HG02759 (cell line): ENCODE data around the gene ATL2.
"Not testable (repeated sequence)": the region's sequence is repeated elsewhere in the genome, so short reads cannot be mapped to it uniquely, and the experiment has no call there.

Experiments
- ATAC-seq: cut with Tn5 transposase; IDR thresholded peaks from one replicate; pipeline ENCODE4 v1.9.1; 2021; ENCODE audit warnings: mild to moderate bottlenecking, moderate library complexity; ENCODE audit not compliant: unreplicated experiment

Gene ATL2

DNA sequence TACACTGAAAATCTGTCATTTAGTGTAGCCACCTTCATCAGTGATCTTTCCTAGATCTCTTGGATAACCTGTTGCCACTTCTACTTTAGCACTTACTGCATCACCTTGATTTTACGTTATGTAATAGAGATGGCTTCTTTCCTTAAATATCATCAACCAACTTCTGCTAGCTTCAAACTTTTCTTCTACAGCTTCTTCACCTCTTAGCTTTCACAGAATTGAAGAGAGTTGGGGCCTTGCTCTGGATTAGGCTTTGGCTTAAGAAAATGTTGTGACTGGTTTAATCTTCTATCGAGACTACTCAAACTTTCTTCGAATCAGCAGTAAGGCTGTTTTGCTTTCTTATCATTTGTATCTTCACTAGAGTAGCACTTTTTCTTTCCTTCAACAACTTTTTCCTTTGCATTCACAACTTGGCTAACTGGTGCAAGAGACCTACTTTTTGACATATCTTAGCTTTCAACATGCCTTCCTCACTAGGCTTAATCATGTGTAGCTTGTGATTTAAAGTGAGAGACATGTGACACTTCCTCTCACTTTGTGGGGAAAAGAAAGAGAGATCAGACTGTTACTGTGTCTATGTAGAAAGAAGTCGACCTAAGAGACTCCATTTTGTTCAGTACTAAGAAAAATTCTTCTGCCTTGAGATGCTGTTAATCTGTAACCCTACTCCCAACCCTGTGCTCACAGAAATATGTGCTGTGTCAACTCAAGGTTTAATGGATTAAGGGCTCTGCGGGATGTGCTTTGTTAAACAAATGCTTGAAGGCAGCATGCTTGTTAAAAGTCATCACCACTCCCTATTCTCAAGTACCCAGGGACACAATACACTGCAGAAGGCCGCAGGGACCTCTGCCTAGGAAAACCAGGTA lies 99.6 kb downstream of the ATL2 start:
- no peak for ATAC-seq

GRCh38 chr2:38274286-38275276 lies 102.5 kb downstream of the ATL2 start:
- no peak for ATAC-seq

- ATAC-seq, result no peak
These were observed 105.4 kb downstream of the ATL2 start for GRCh38 chr2:38271697-38272096.

DNA sequence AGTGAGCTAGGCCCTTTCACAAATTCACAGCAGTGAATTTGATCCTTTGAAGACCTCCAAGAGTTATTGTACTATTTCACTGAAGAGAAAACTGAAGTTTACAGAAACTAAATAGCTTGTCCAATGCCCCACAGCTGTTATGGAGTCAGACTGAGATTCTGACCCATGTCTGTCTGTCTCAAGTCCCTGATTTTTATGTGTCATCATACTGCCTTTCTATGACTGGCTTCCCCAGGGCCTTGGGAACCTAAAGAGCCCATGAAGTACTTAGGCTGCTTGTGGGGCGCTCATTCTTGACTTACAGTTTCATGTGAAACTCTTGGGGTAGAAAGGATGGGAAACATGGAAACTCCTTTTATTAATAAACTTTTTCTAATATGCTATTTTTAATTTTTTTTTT lies 107.7 kb downstream of the ATL2 start:
- ATAC-seq, result no peak

DNA sequence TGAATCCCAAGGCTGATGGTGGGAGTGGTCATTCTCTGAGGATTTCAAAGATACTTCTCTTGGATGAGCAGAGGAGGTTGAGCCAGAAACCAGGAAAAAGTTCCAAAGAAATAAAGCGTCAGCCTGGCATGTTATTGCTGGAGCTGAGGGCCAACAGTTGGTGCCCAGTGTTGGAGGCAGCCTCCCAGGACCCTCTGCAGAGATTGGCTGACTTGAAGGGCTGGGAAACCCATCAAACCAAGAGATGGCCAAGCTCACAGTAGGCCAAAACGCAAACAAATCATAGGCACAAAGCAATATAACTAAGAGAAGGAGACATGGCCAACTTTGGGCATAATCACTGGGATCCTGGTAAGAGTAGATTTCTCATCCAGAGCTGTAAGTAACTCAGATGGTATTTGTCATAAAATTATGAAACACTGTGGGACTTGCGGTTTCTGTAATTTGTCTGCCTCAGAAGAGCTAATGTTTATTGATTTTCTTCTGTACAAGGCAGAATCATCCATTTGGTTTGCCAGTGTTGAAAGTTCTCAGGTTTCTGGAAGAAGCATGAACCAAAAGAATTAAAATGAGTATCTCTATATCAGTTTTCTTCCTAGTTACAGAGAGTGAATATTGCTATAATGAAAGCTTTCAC lies 108.3 kb downstream of the ATL2 start:
- ATAC-seq, result no peak

- no peak for ATAC-seq
These were observed 109.1 kb downstream of the ATL2 start for GRCh38 chr2:38268001-38268400.

GRCh38 chr2:38267270-38267925 lies 109.7 kb downstream of the ATL2 start:
- no peak for ATAC-seq

GRCh38 chr2:38266382-38267061 lies 110.6 kb downstream of the ATL2 start:
- no peak for ATAC-seq

- ATAC-seq, result no peak
These were observed 111.6 kb downstream of the ATL2 start for GRCh38 chr2:38265461-38265860.

GRCh38 chr2:38264396-38265221 lies 112.5 kb downstream of the ATL2 start:
- no peak for ATAC-seq

DNA sequence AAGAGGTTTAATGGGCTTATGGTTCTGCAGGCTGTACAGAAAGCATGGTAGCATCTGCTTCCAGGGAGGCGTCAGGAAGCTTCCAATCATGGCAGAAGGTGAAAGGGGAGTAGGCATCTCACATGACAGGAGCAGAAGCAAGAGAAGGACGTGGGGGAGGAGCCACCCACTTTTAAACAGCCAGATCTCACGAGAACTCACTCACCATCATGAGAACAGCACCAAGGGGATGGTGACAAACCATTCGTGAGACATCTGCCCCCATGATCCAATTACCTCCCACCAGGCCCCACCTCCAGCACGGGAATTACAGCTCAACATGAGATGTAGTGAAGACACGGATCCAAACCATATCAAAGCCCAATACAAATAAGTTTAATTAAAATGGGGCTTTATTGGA lies 113.8 kb downstream of the ATL2 start:
- ATAC-seq, result no peak

DNA sequence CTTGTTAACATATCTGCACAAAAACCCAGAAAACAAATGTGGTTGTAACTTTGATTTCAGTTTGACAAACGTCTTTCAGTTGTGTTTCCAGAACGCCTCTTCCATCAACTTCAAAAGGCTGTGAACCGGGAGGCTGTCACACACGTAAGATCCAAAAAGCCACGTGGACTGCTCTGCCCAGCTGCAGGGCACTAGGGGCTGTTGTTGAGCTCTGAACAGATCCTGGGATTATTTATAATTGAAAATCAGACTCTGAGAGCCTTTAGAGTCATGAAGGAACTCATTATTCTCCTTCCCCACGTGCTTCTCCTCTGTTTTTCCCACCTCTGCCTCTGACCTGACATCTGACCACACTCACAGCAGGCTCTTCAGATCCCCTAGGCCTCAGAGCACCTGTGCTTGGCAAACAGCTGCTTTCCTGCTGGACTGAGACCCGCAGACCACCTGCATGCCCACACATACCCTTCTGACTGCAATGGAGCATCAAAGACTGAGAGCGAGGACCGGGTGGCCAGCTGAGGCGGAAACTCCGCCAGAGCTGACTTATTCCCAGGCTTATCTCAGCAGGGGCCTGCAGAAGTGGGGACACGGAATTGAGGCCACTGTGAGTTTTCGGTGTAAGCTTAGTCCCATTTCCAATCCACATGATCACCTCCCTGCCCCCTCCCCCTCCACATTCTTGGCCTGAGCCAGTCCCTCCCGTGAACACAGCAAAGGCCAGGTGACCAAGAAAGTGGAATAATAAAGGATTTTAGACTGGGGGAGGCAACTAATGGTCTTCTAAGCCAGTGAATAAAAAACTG lies 114.8 kb downstream of the ATL2 start:
- no peak for ATAC-seq

GRCh38 chr2:38261569-38262068 lies 115.5 kb downstream of the ATL2 start:
- no peak for ATAC-seq

DNA sequence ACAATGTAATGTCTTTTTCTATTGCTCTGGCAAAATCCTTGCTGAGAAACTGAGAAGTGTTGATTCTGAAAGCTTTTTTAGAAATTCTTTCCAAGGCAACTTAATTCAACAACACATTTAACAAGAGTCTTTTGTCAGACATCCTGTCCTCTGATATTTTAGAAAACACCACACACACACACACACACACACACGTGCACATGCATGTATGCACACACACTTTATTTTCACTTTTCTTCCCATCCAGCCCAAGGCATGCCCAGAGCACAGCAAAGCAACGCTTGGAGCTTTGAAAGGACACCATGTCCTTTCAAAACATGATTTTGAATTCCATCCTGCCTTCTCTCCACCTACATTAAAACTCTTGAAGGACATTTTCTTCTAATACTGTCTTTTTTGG lies 116.1 kb downstream of the ATL2 start:
- ATAC-seq, result no peak

GRCh38 chr2:38260469-38260868 lies 116.6 kb downstream of the ATL2 start:
- ATAC-seq, result no peak

- ATAC-seq, result no peak
These were observed 117.8 kb downstream of the ATL2 start for GRCh38 chr2:38259311-38259710.

- not testable (repeated sequence) for ATAC-seq
These were observed 119.4 kb downstream of the ATL2 start for GRCh38 chr2:38257680-38258079.

- ATAC-seq, result no peak
These were observed 120.5 kb downstream of the ATL2 start for GRCh38 chr2:38256610-38257009.
